HG03039 (cell line): ENCODE data around the gene NCKAP5L.
A peak's percentile ranks its signal among the peaks of the same experiment; 100 is the strongest.
"Not testable (repeated sequence)": the region's sequence is repeated elsewhere in the genome, so short reads cannot be mapped to it uniquely, and the experiment has no call there.

ENCODE experiments used
- ATAC-seq: cut with Tn5 transposase; IDR thresholded peaks from one replicate; pipeline ENCODE4 v1.9.1; 2021; ENCODE audit warnings: mild to moderate bottlenecking, moderate library complexity; ENCODE audit not compliant: unreplicated experiment

The NCKAP5L gene

DNA sequence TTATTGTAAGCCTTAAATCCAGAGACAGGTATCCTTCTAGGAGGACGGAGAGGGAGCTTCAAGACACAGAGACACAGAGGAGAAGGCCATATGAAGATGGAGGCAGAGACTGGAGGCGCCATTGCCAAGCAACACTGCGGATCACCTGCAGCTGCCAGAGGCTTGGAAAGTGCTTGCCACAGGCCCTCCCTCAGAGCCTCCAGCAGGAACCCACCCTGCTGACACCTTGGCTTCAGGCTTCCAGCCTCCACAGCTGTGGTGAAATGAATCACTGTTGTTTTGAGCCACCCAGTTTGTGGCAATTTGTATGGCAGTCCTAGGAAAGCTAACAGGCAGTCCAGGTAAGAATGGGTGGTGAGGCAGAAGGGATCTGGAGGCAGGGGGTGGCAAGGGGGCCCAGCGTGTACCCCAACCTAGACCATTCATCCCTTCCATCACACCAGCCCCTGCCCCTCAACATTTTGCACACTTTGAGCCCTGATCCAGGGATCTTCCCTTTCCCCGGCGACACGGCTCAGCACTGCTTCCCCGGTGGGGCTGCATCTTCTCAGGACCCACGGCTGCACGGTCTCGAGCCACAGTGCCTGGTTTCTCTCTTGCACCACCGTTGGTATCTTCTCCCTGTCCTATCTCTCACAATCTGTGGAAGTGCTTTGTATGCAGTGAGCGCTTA lies 37.0 kb upstream of the NCKAP5L start:
- no peak for ATAC-seq

DNA sequence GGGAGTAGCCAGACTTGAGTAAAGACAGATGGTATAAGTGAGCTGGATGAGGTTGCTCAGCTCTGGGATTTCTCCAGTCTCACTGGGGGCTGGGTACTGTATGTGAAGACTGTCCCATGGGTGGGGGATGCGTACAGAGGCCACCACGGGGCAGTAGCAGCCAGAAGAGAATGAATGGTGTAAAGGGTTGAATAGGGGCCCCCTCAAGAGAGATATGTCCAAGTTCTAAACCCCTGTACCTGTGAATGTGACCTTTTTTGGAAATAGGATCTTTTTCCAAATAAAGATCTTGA lies 36.5 kb upstream of the NCKAP5L start:
- no peak for ATAC-seq

DNA sequence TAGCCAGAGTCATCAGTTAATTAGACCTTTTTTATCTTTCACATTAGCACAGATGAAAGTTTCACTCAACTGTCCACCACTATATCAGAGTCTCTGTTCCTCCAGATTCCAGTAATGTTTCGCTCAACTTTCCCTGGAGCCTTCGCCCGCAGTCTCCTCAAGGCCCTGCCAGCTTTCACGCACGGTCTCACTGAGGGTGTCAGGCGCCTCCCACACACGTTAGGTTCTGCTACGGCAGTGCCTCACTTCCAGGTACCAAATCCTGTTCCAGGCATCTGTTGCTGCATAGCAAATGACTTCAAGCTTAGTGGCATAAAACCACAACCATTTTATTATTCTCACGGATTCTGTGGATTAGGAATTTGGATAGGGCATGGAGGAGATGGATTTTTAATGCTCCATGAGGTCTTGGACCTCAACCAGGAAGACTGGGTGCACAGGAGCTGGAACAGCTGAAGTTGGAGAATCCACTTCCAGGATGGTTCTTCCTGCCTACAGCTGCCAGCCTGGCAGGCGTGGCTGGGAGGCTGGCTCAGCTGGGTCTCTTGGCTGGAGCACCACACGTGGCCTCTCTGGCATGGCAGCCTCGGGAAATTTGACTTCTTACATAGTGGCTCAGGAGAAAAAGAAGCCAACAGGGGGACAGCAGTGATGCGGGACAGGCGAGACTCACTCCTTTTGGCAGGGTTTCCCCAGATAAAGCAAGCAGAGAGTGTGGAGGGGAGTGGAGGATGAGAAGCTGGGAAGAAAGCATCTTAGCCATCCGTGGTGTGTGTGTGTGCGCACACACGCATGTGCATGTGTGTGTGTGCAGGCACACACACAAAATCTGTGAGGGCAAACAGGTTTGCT lies 36.0 kb upstream of the NCKAP5L start:
- no peak for ATAC-seq

DNA sequence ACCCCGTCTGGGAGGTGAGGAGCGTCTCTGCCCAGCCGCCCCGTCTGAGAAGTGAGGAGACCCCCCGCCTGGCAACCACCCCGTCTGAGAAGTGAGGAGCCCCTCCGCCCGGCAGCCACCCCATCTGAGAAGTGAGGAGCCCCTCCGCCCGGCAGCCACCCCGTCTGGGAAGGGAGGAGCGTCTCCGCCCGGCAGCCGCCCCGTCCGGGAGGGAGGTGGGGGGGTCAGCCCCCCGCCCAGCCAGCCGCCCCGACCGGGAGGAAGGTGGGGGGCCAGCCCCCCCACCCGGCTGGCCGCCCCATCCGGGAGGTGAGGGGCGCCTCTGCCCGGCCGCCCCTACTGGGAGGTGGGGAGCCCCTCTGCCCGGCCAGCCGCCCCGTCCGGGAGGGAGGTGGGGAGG lies 32.7 kb upstream of the NCKAP5L start:
- not testable (repeated sequence) for ATAC-seq

DNA sequence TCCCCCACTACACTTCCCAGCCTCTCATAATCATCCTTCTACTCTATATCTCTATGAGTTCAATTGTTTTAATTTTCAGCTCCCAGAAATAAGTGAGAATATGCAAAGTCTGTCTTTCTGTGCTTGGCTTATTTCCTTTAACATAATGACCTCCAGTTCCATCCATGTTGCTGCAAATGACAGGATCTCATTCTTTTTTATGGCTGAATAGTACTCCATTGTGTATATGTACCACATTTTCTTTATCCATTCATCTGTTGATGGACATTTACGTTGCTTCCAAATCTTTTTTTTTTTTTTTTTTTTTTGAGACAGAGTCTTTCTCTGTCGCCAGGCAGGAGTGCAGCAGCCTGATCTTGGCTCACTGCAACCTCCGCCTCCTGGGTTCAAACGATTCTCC lies 27.7 kb upstream of the NCKAP5L start:
- ATAC-seq, result not testable (repeated sequence)

DNA sequence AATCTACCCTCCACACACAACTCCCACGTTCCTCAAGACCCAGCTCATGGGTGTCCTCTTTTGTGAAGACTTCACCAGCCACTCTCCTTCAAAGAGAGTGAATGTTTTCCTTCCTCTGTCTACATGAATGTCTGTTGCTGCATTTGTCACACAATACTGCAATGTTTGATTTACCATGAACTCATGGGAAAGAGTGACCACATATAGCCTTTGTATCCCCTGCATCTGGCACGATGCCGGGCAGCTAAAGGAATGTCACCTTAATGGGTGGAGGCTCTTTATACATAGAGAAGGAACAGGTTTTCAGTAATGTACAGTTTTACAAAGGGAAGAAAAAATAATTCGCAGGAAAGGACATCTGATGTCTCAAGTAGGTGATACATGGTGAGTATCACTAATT lies 26.8 kb upstream of the NCKAP5L start:
- ATAC-seq, result no peak

DNA sequence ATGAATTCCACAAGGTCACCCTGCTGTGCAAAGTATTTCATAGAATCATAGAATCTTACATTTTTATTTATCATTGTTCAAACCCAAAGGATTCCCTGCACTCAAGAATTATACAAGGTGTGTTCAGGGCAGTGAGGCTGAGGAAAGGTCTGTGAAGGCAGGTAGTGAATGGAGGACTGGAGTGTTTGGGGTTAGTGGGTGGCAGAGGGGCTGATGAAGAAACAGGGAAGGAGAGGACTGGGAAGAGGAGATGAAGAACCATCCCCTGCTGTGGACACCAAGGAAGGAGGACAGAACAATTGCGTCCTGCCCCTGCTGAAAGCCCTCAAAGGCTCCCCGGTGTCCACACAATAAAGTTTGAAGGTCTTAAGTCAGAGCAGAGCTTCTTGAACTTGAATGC lies 25.5 kb upstream of the NCKAP5L start:
- no peak for ATAC-seq

DNA sequence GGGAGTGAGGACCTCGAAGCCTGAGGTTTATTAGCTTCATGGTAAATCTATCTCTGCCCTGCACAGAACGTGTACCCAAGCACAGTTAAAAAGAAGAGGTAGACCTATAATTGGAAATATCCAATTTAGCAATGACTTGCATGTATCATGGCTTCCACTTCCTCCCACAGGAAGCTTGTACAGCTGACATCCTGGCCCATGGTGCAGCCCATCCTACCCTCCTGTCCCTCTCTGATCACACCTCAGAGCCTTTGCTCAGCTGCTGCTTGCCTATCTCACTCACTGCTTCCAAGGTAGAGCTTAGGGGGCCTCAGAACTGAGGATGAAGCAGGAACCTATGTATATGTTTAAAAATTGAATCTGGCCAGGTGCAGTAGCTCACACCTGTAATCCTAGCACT lies 18.9 kb upstream of the NCKAP5L start:
- ATAC-seq, result no peak

DNA sequence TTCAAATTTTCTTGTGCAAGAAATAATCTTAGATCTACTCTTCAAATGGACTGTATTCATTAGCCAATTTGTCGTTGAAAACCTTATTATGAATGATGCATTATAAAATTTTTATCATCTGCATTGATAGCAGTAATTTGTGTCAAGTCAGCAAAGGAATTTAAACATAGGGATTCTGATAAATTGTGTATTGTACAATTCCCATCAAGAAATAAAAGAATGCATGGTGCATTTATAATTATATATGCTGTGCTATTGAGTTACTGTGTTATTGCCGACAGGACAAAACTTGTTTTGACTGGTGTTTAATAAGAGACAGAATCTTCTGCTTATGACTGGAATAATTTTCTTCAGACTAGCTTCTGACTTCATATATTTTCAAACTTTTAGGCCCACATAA lies 17.8 kb upstream of the NCKAP5L start:
- no peak for ATAC-seq

DNA sequence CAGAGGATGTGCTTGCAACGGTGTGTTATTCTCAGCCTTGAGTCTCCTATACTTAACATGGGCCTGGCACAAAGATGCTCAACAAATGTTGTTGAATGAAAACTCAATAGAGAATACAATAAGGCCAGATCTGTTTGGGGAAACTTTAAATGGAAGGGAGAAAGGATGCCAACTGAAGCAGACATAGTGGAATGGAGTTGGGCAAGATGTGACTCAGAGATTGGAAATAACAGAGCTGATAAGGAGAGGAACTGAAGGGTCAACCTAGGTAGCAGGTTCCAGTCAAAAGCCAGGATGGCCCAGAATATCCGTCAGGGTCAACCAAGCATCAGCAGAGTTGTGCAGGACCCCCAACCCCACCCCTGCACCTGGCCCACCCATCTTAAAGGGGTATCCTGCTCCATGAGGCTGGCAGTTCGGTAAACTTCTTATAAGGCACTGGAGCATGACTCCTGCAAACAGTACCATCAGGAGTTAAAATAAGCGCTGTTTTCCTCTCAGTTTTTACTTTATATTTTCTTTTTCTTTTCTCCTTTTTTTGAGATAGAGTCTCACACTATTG lies 15.7 kb upstream of the NCKAP5L start:
- no peak for ATAC-seq

DNA sequence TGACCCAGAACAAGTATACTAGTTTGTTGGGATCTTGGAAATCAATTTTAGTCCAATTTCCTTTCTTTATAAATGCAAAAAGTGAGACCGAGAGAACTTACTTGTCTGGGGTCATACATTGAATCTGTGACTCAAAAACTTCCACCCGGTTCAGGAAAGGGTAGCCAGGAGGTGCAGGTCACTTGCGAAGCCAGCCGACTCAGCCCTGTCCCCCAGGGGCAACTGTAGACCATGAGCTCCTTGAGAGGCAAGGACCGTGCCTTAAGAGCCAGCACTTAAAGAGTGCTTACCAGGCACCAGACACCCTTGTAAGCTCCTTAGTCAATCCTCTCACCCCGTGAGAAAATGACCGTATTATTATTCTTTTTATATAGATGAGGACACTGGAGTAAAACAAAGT lies 15.2 kb upstream of the NCKAP5L start:
- ATAC-seq, result no peak

DNA sequence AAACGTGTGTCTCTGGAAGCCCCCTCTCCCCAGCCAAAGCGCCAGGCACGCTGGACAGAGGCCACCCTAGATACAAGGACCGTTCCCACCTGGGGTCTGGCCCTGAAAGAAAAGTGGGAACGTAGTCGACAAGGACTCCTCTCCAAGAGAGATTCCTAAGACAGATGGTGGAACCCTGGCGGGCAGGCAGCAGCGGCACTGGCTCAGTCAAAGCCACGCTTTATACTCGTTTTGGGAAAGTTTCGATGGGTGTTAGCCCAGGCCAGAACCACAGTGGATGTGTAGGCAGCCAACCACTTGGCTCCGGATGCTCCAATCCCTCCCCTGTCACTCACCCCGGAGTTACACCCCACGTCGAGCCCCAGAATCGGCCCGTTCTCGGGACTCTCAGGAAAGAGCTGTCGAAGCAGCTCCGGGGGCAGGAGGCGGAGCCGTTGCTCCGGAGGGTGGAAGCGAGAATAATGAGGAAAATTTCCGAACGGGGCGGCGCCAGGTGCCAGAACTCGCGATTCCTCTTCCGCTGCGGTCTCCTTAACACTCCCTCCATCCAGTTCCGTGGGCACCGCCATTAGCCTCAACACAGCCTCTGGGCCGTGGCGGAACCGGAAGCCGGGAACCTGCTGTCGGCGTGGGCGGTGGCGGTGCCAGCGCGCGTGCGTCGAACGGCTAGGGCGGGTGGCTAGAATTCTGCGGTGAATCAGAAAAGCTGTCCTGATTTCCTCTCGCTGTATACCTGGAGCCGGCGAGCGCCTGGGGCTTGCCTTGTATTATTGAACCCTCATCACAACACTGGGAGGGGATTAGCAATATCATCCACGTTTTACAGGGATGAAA lies 14.5 kb upstream of the NCKAP5L start, which contains the start of gene BCDIN3D:
BCDIN3D (minus strand) TSS at position 588 of the 834 bp plus-strand sequence; CDS start at position 569, 19 bp downstream.
- ATAC-seq, result peak; percentile 85

DNA sequence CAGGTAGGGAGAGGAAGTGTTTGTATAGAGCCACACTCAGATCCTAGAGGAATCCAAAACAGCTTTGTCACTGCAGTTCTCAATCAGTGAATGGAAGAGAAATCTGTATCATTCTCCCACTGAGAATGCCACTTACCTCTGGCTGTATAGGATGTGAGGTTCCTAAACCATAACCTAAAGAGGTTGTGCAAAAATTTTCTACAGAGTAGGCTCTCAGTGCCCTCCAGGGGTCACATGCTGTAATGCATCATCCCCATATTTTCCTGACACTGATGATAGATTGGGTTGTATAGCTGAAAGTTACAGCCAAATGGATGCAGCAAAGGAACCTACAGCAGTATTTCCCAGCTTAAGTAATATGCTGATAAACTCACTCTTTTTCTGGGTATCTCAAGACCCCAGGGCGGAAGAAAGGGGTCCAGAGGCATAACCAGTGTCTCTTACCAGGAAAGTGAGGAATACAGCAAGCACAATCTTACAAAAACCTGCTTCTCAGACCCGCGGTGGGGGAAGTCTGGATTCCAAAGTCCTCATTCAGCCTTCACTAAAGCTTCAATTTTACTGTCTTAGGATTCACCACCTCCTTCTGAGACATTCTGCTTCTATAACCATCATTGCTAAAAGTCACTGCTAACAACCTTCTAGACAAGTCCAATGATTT lies 10.9 kb upstream of the NCKAP5L start:
- ATAC-seq, result no peak

DNA sequence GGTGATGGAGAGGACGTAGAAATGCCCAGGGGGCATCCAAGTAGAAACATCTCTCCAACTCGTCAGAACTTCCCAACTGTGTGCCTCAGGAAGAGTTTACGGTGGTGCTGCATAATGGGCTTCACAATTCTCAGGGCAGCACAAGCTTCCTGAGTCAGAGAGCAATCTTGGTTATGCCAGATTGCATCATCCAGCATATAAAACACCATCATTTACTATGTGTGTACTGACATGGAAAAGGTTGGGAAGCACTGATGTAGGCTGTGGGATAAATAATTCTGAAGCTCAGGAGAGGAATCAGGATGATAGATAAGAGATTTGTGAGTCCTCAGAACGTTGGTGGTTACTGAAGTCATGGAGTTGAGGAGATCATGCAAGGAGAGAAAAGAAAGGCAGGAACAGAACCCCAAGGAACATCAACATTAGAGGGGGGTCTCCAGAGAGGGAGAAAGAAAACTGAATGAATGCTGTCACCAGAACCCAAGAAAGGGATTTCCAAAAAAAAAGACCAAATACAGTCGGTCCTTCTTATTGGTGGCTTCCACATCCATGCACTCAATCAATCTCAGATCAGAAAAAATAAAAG lies 4.7 kb upstream of the NCKAP5L start:
- no peak for ATAC-seq

DNA sequence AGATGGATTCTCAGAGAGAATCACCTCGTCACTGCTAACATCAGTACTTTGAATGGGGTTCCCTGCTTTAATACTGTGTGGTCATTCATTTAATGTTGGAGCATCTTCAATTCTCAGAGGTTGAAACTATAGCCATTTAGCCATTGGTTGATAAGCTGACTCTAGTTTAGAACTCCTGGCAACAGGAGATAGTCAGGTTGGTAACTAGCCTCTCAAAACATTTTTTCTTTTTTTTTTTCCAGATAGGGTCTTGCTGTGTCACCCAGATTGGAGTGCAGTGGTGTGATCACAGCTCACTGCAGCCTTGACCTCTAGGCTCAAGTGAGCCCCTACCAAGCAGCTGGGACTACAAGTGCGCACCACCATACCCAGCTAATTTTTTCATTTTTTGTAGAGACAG lies 3.5 kb upstream of the NCKAP5L start:
- ATAC-seq, result no peak

DNA sequence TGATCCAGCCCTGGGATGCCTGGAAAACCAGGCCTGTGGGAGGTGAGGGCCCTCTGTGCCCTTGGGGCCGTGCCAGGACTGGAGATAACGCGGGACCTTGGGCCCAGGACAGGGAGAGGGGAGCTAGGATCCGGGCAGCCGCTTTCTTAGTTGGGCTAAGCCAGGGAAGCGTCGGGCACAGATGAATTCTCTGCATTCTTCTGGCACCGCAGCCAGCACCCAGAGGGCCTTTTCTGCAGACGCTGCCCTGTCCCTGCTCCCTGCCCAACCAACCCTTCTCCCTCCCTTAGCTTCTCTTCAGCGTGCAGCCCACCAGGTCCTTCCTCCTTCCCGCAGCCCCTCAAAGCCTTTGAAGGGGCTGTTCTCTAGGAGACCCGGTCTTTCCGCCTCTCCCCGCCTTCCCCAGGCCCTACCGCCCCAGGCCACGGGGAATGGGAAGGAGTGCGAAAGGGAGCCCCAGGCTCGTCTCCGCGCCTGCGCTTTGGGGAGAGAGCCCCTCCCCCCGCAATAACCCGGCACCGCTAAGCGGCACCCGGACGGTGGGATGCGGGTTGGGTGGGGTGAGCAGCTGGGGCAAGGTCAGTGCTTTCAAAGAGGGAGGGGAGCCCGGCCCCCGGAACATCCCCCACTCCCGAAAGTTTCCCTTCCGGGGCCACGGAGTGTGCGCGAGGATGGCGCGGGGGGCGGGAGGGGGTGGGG lies 663 bp downstream of the NCKAP5L start:
- peak; percentile 15 for ATAC-seq

DNA sequence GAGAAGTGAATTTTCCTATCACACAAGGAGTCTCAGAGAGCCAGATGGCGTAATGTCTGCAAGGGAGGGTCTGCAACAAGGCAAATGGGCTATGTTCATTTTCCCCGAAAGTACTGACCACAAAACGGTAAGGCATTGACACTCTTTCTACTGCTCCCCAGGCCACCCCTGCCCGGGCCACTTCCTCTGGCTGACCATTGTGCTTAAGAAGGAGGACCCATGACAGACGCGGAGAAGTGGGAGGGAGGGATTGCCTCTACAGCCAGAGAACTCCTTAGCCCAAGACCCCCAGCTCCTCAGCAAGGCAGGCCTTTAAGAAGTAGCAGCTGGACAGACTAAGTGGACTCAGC lies 1.2 kb downstream of the NCKAP5L start:
- no peak for ATAC-seq

DNA sequence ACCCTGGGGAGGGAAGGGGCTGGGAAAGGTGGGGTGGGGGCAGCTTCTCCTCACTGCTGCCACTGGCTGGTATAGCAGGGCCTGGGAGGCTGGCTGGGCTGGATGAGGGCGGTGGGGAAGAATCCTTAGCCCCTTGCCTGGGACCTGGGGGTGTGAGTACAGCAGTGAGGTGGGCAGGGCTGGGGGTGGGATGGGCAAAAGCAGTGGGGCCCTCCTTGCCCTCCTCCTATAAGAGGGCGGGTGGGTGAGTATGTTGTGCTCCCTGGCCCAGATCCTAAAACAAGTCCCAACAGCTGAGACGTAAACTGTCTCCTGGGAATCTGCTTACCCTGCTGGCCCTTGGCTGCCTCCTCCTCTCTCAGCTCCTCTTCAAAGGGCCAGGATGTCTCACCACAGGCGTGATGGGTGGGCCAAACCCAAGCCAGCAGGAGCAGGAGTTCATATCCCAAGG lies 2.2 kb downstream of the NCKAP5L start:
- no peak for ATAC-seq

DNA sequence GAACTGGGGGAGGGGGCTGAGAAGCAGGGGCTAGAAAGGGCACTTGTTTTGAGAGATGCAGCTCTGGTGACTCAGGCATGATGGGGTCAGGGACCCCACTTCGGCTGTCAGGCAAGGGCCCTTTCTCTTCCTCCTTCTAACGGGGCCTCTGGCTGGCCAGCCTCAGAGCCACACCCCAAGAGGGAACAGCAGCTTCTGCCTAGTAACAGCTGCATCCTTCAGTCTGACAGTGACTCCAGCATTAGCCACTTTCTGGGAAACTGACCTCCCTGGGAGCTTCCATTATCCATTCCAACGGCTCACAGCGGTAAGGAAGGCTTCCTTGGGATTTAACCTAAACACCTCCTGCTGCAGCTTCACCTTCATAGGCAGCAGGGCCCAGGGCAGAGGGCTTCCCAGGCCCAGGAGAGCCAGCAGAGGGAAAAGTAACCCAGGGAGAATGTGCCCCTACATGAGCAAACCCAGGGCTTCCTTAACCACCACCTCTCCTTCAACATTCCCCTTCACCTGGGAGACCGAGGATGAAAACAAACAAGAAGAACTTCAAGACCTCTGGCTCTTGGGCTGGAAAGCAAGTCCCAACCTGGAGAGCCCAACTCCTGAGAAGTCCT lies 2.7 kb downstream of the NCKAP5L start:
- ATAC-seq, result no peak
